MCF 10A (cell line): ENCODE results near the gene CORO7. TPM values are rescaled to one million over a fixed set of nuclear protein-coding genes. Genes with fewer than 3 reads are reported as not detected.

ENCODE experiments used
- BruUV-seq: library from RNA; stranded (reverse); fragments of 400-500 nt; replicated peaks from 2 replicates; lab custom pipeline; 2021; lab: Mats Ljungman, UMichigan
- CTCF ChIA-PET: fragments of 300-600 bp; sonication (Branson Sonifier 250); formaldehyde crosslinking; extraction: SDS; loops from one replicate; lab custom pipeline; 2021; ENCODE audit warnings: antibody characterized with exemption, inconsistent platforms; lab: Yijun Ruan, JAX
- POLR2A ChIA-PET: fragments of 300-600, 350-650 bp; sonication (Branson Sonifier 250); formaldehyde crosslinking; extraction: SDS; loops from one replicate; lab custom pipeline; 2020; ENCODE audit warnings: antibody characterized with exemption, inconsistent platforms; lab: Yijun Ruan, JAX
- DNase-seq: peaks from one replicate; pipeline ENCODE4 v3.0.0-alpha.2; 2018; ENCODE audit not compliant: unreplicated experiment
- H3K27ac Mint-ChIP-seq: one replicate; pipeline ENCODE4 v1.8.0; 2022; ENCODE audit warnings: mild to moderate bottlenecking, low read depth, mixed read lengths; ENCODE audit not compliant: unreplicated experiment
- H3K27me3 Mint-ChIP-seq: one replicate; pipeline ENCODE4 v1.8.0; 2022; ENCODE audit warnings: mixed read lengths; ENCODE audit not compliant: insufficient read depth, unreplicated experiment
- H3K36me3 Mint-ChIP-seq: one replicate; pipeline ENCODE4 v1.8.0; 2022; ENCODE audit warnings: mild to moderate bottlenecking, moderate library complexity, mixed read lengths; ENCODE audit not compliant: insufficient read depth, unreplicated experiment
- H3K4me1 Mint-ChIP-seq: one replicate; pipeline ENCODE4 v1.8.0; 2022; ENCODE audit warnings: mixed read lengths; ENCODE audit not compliant: insufficient read depth, unreplicated experiment
- H3K4me3 Mint-ChIP-seq: one replicate; pipeline ENCODE4 v1.8.0; 2022; ENCODE audit warnings: mild to moderate bottlenecking, moderate library complexity, mixed read lengths; ENCODE audit not compliant: unreplicated experiment
- H3K9me3 Mint-ChIP-seq: one replicate; pipeline ENCODE4 v1.8.0; 2022; ENCODE audit warnings: mixed read lengths; ENCODE audit not compliant: unreplicated experiment
- CTCF ChIP-seq: fragments of 200-600 bp; IDR thresholded peaks from one replicate; pipeline ENCODE4 v1.8.0; 2022; ENCODE audit warnings: antibody characterized with exemption, mild to moderate bottlenecking; ENCODE audit not compliant: unreplicated experiment
- intact Hi-C: fragments of 100-400 bp; cut with micrococcal nuclease; formaldehyde crosslinking; loops from 2 replicates; pipeline ENCODE4 v1.14.1; 2022
- total RNA-seq: library from RNA; stranded (reverse); gene quantifications from 2 replicates; pipeline ENCODE4 v1.2.3, GENCODE V29; 2022

The CORO7 gene
- total RNA-seq, 1 experiment from 2014 or later = 20.3 TPM

GRCh38 chr16:4373909-4374742 is 42.3 kb downstream of the CORO7 start:
- no TSS peak for BruUV-seq
- no peak for TF ChIP-seq CTCF
- Mint-ChIP-seq H3K4me3 (peak overlapping the region; percentile 69), H3K9me3 (no peaks in the 10 kb centered on the region), H3K27ac (no peak overlapping the region), H3K27me3 (no peaks in the 10 kb centered on the region), H3K4me1 (peaks cover 28% of the 10 kb centered on the region), H3K36me3 (no peaks in the 10 kb centered on the region)
- CTCF ChIA-PET = interaction anchor here (0.6 to 5.0 kb wide), 4 partner anchors 15 to 1249 kb away, joined by 3 to 47 read pairs (median 14); no protein-coding TSS in a partner anchor
- intact Hi-C loops = no loop called here
- POLR2A ChIA-PET = interaction anchor here (0.6 to 1.9 kb wide), 11 partner anchors 14 to 250 kb away, joined by 3 to 6 read pairs (median 4); partner anchors contain the start of gene NMRAL1
- peak; percentile 58 for DNase-seq

- CTCF ChIA-PET = interaction anchor here (1.4 to 5.0 kb wide), 3 partner anchors 14 to 30 kb away, joined by 5 to 47 read pairs (median 22); no protein-coding TSS in a partner anchor
These were observed 43.0 kb downstream of the CORO7 start for GRCh38 chr16:4373356-4373908.

GRCh38 chr16:4372578-4373355 is 43.6 kb downstream of the CORO7 start:
- POLR2A ChIA-PET = interaction anchor here (0.8 to 1.9 kb wide), 6 partner anchors 17 to 102 kb away, joined by 4 to 6 read pairs (median 4); partner anchors contain the start of gene NMRAL1
- intact Hi-C loops = no loop called here
- H3K9me3 Mint-ChIP-seq = no peaks in the 10 kb centered on the region
- no peak for TF ChIP-seq CTCF
- no peak overlapping the region for H3K27ac Mint-ChIP-seq
- no TSS peak for BruUV-seq
- no peaks in the 10 kb centered on the region for H3K36me3 Mint-ChIP-seq
- DNase-seq = peak; percentile 66
- H3K27me3 Mint-ChIP-seq = no peaks in the 10 kb centered on the region
- H3K4me1 Mint-ChIP-seq = peaks cover 26% of the 10 kb centered on the region
- CTCF ChIA-PET = interaction anchor here (1.4 to 5.0 kb wide), 3 partner anchors 14 to 31 kb away, joined by 5 to 47 read pairs (median 22); no protein-coding TSS in a partner anchor
- peak overlapping the region; percentile 69 for H3K4me3 Mint-ChIP-seq

More at GRCh38 chr16:4373356-4373908, 43.0 kb downstream of the CORO7 start:
- no TSS peak for BruUV-seq
- TF ChIP-seq CTCF = no peak
- Mint-ChIP-seq H3K27ac (no peak overlapping the region), H3K9me3 (no peaks in the 10 kb centered on the region), H3K4me3 (peak overlapping the region; percentile 69), H3K36me3 (no peaks in the 10 kb centered on the region), H3K27me3 (no peaks in the 10 kb centered on the region), H3K4me1 (peaks cover 32% of the 10 kb centered on the region)
- DNase-seq = peak; percentile 71
- intact Hi-C loops = no loop called here
- POLR2A ChIA-PET = interaction anchor here (0.8 to 1.9 kb wide), 9 partner anchors 14 to 102 kb away, joined by 3 to 6 read pairs (median 4); partner anchors contain the start of gene NMRAL1
